ENCODE results near the gene RPS26.
"Not testable (repeated sequence)": the region's sequence is repeated elsewhere in the genome, so short reads cannot be mapped to it uniquely, and the experiment has no call there.

RPS26 gene

DNA sequence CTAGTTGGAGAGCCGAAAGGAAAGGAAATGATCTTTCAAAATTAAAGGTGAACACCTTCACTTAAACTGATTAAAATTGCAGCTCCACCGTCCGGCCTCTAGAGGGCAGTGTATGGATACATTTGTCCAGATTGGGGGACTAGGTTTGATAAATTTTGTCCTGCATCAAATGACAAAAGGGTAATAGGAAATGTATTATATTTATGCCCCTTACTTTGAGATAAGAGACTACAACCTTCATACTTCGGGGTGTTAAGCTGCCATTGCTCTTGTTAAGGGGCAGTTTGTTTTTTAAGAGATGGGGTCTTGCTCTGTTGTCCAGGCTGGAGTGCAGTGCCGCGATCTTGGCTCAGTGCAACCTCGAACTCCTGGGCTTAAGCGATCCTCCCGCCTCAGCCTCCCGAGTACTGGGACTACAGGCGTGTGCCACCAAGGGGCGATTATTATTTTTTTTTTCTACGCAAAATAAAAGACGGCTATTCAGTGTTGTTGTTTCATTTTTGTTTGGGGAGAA is 45.5 kb upstream of the RPS26 start:
- Histone ChIP-seq H3K4me1 (ENCODE audit: insufficient read depth, low read length, severe bottlenecking) (peaks cover 8% of the 10 kb centered on the region), H3K9me3 (ENCODE audit: low read length) (no peaks in the 10 kb centered on the region), H3K79me2 (ENCODE audit: insufficient read depth, low read length) (no peaks in the 10 kb centered on the region), H3K9me2 (ENCODE audit: low read depth, low read length) (no peaks in the 10 kb centered on the region), H3K9ac (ENCODE audit: low read length) (no peak overlapping the region), H3K36me3 (ENCODE audit: insufficient read depth, low read length) (peaks cover 39% of the 10 kb centered on the region), H2AFZ (ENCODE audit: low read length) (no peak overlapping the region), H3K4me3 (ENCODE audit: low read depth, low read length, poor library complexity, severe bottlenecking) (no peak overlapping the region), H3F3A (ENCODE audit: insufficient read depth, low read length) (0 out of 2 replicates have a peak, but pooled peaks cover 4% of the 10 kb centered on the region), H3K27me3 (ENCODE audit: insufficient read depth, low read length) (no peaks in the 10 kb centered on the region), H3K27ac (ENCODE audit: low read depth, low read length, poor library complexity, severe bottlenecking) (no peak overlapping the region), H3K4me2 (ENCODE audit: low read length) (no peak overlapping the region), H4K20me1 (ENCODE audit: insufficient read depth, low read length) (no peaks in the 10 kb centered on the region)
- no peak for TF ChIP-seq EZH2 (IDR thresholded peaks at IDR 0.05; ENCODE audit: borderline replicate concordance, low read length)
- TF ChIP-seq, protein P1, sequence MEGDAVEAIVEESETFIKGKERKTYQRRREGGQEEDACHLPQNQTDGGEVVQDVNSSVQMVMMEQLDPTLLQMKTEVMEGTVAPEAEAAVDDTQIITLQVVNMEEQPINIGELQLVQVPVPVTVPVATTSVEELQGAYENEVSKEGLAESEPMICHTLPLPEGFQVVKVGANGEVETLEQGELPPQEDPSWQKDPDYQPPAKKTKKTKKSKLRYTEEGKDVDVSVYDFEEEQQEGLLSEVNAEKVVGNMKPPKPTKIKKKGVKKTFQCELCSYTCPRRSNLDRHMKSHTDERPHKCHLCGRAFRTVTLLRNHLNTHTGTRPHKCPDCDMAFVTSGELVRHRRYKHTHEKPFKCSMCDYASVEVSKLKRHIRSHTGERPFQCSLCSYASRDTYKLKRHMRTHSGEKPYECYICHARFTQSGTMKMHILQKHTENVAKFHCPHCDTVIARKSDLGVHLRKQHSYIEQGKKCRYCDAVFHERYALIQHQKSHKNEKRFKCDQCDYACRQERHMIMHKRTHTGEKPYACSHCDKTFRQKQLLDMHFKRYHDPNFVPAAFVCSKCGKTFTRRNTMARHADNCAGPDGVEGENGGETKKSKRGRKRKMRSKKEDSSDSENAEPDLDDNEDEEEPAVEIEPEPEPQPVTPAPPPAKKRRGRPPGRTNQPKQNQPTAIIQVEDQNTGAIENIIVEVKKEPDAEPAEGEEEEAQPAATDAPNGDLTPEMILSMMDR (IDR thresholded peaks at IDR 0.05; ENCODE audit: low read length), result peak; percentile 94

DNA sequence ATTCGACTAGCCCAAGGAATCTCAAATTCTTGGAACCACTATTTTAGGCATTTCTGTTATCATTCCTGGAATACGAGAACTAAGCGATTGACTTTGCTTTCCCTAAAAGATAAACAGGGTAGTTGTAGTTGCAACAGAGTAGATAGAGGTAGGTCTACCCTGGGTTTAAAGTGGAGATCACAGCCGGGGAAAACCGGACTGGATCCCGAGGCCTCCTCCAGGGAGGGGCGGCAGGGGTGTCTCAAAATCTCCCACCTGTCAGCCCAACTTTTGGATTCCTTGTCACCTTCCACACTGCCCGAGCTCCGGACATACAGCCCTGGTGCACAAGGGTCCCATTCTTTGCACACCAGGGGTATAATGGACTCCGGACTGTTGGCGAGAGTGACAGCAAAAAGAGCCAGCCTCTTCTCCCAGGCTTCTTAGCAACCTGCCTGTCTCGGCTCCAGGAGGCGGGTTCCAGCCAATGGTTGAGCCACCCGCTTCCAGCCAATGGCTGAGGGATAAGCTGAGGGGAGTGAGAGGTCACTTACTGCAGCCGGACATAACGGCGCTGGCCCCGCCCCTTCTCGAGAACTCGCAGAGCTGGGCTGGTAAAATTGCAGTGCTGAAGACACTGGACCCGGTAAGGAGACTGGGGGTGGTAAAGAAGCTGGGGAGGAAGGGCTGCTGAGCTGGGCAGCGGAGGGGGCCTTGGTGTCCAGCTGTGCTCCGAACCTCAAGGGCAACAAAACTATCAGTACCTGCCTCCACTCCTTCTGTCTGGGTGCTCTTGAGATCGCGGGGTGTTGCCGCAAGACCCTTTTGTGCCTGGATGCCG is 44.8 kb upstream of the RPS26 start, which contains the start of gene SUOX:
TSS of gene SUOX (plus strand) at position 562 of the 820 bp plus-strand sequence. CDS start 4,946 bp downstream, outside the sequence.
- H3K27me3 ChIP-seq (ENCODE audit: insufficient read depth, low read length), result no peaks in the 10 kb centered on the region
- peak within 1 kb of the TSS; percentile 16; the same call in 1 of the 2 replicates for H3K4me2 ChIP-seq (ENCODE audit: low read length)
- H3K79me2 ChIP-seq (ENCODE audit: insufficient read depth, low read length), result no peaks in the 10 kb centered on the region
- H3K4me3 ChIP-seq (ENCODE audit: low read depth, low read length, poor library complexity, severe bottlenecking), result no peak within 1 kb of the TSS
- no peaks in the 10 kb centered on the region for H4K20me1 ChIP-seq (ENCODE audit: insufficient read depth, low read length)
- H3K9ac ChIP-seq (ENCODE audit: low read length), result no peak within 1 kb of the TSS
- no peak within 1 kb of the TSS for H3K27ac ChIP-seq (ENCODE audit: low read depth, low read length, poor library complexity, severe bottlenecking)
- H3K36me3 ChIP-seq (ENCODE audit: insufficient read depth, low read length), result peaks cover 32% of the 10 kb centered on the region
- no peaks in the 10 kb centered on the region for H3K9me3 ChIP-seq (ENCODE audit: low read length)
- H2AFZ ChIP-seq (ENCODE audit: low read length), result no peak within 1 kb of the TSS
- TF ChIP-seq EZH2 (IDR thresholded peaks at IDR 0.05; ENCODE audit: borderline replicate concordance, low read length), result no peak
- TF ChIP-seq, protein P1 (IDR thresholded peaks at IDR 0.05; ENCODE audit: low read length), result no peak
- no peaks in the 10 kb centered on the region for H3K9me2 ChIP-seq (ENCODE audit: low read depth, low read length)
- H3F3A ChIP-seq (ENCODE audit: insufficient read depth, low read length), result 0 out of 2 replicates have a peak, but pooled peaks cover 4% of the 10 kb centered on the region
- peaks cover 8% of the 10 kb centered on the region for H3K4me1 ChIP-seq (ENCODE audit: insufficient read depth, low read length, severe bottlenecking)

DNA sequence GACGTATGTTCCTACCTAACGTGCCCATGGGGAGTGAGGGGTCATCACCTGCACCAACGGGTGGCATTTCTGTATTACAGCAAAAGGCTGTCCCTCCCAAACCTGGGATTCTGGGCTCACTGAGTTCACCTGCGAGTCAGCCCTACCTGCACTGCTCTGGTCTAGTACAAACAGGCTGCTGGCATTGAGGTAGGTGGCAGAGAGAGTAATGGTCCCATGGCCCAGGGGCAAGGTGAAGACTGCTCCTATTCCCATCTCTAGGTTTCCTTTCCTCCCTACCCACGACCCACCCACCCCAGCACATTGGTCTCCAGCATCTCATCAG is 44.2 kb upstream of the RPS26 start:
- no peaks in the 10 kb centered on the region for H3K27me3 ChIP-seq (ENCODE audit: insufficient read depth, low read length)
- 0 out of 2 replicates have a peak, but pooled peaks cover 4% of the 10 kb centered on the region for H3F3A ChIP-seq (ENCODE audit: insufficient read depth, low read length)
- no peak overlapping the region for H3K27ac ChIP-seq (ENCODE audit: low read depth, low read length, poor library complexity, severe bottlenecking)
- no peak overlapping the region for H3K9ac ChIP-seq (ENCODE audit: low read length)
- no peaks in the 10 kb centered on the region for H4K20me1 ChIP-seq (ENCODE audit: insufficient read depth, low read length)
- no peak overlapping the region for H3K4me2 ChIP-seq (ENCODE audit: low read length)
- no peak overlapping the region for H3K4me3 ChIP-seq (ENCODE audit: low read depth, low read length, poor library complexity, severe bottlenecking)
- TF ChIP-seq, protein P1 (IDR thresholded peaks at IDR 0.05; ENCODE audit: low read length), result no peak
- H3K36me3 ChIP-seq (ENCODE audit: insufficient read depth, low read length), result peaks cover 27% of the 10 kb centered on the region
- H3K4me1 ChIP-seq (ENCODE audit: insufficient read depth, low read length, severe bottlenecking), result peaks cover 8% of the 10 kb centered on the region
- H2AFZ ChIP-seq (ENCODE audit: low read length), result no peak overlapping the region
- no peaks in the 10 kb centered on the region for H3K9me3 ChIP-seq (ENCODE audit: low read length)
- H3K79me2 ChIP-seq (ENCODE audit: insufficient read depth, low read length), result no peaks in the 10 kb centered on the region
- H3K9me2 ChIP-seq (ENCODE audit: low read depth, low read length), result no peaks in the 10 kb centered on the region

DNA sequence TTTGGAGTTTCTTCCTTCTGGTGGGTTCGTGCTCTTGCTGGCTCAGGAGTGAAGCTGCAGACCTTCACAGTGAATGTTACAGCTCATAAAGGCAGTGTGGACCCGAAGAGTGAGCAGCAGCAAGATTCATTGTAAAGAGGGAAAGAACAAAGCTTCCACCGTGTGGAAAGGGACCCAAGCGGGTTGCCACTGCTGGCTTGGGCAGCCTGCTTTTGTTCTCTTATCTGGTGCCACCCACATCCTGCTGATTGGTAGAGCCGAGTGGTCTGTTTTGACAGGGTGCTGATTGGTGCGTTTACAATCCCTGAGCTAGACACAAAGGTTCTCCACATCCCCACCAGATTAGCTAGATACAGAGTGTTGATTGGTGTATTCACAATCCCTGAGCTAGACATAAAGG is 42.2 kb upstream of the RPS26 start:
- H4K20me1 ChIP-seq (ENCODE audit: insufficient read depth, low read length); H3K4me3 ChIP-seq (ENCODE audit: low read depth, low read length, poor library complexity, severe bottlenecking); H3K4me1 ChIP-seq (ENCODE audit: insufficient read depth, low read length, severe bottlenecking); H3K4me2 ChIP-seq (ENCODE audit: low read length); H2AFZ ChIP-seq (ENCODE audit: low read length); H3K27ac ChIP-seq (ENCODE audit: low read depth, low read length, poor library complexity, severe bottlenecking); H3F3A ChIP-seq (ENCODE audit: insufficient read depth, low read length); H3K36me3 ChIP-seq (ENCODE audit: insufficient read depth, low read length); H3K27me3 ChIP-seq (ENCODE audit: insufficient read depth, low read length); H3K79me2 ChIP-seq (ENCODE audit: insufficient read depth, low read length); H3K9me3 ChIP-seq (ENCODE audit: low read length); H3K9ac ChIP-seq (ENCODE audit: low read length); H3K9me2 ChIP-seq (ENCODE audit: low read depth, low read length): not testable (repeated sequence)

DNA sequence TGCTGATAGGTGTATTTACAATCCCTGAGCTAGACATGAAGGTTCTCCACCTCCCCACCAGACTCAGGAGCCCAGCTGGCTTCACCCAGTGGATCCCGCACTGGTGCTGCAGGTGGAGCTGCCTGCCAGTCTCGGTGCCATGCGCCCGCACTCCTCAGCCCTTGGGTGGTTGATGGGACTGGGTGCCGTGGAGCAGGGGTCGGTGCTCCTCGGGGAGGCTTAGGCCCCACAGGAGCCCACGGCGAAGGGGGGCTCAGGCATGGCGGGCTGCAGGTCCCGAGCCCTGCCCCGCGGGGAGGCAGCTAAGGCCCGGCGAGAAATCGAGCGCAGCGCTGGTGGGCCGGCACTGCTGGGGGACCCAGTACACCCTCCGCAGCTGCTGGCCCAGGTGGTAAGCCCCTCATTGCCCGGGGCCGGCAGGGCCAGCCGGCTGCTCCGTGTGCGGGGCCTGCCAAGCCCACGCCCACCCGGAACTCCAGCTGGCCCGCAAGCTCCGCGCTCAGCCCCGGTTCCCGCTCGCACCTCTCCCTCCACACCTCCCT is 41.6 kb upstream of the RPS26 start:
- H3F3A ChIP-seq (ENCODE audit: insufficient read depth, low read length); H3K36me3 ChIP-seq (ENCODE audit: insufficient read depth, low read length); H3K27ac ChIP-seq (ENCODE audit: low read depth, low read length, poor library complexity, severe bottlenecking); H3K4me2 ChIP-seq (ENCODE audit: low read length); H3K9ac ChIP-seq (ENCODE audit: low read length); H3K4me1 ChIP-seq (ENCODE audit: insufficient read depth, low read length, severe bottlenecking); H3K79me2 ChIP-seq (ENCODE audit: insufficient read depth, low read length); H3K27me3 ChIP-seq (ENCODE audit: insufficient read depth, low read length); H3K9me3 ChIP-seq (ENCODE audit: low read length); H4K20me1 ChIP-seq (ENCODE audit: insufficient read depth, low read length); H3K4me3 ChIP-seq (ENCODE audit: low read depth, low read length, poor library complexity, severe bottlenecking); H3K9me2 ChIP-seq (ENCODE audit: low read depth, low read length); H2AFZ ChIP-seq (ENCODE audit: low read length): not testable (repeated sequence)

Measured in OCI-LY1 (cell line).